GM12864 (cell line): ENCODE results near the gene SMPD3.
A peak's percentile ranks its signal among the peaks of the same experiment; 100 is the strongest.

ENCODE experiments used
- DNase-seq: peaks from one replicate; pipeline ENCODE4 v3.0.0-alpha.2; 2011; ENCODE audit warnings: low read depth
- H3K4me3 ChIP-seq: 2 replicates; pipeline ENCODE4 v1.5.1; 2011; ENCODE audit warnings: mild to moderate bottlenecking, low read depth, low read length, control low read depth
- TF ChIP-seq, protein P1 (sequence below): IDR thresholded peaks from 2 replicates; pipeline ENCODE4 v1.5.1; 2011; ENCODE audit warnings: low read depth, mild to moderate bottlenecking, moderate library complexity, low read length, control low read depth, inconsistent platforms; ENCODE audit errors: missing control alignments

Gene SMPD3

DNA sequence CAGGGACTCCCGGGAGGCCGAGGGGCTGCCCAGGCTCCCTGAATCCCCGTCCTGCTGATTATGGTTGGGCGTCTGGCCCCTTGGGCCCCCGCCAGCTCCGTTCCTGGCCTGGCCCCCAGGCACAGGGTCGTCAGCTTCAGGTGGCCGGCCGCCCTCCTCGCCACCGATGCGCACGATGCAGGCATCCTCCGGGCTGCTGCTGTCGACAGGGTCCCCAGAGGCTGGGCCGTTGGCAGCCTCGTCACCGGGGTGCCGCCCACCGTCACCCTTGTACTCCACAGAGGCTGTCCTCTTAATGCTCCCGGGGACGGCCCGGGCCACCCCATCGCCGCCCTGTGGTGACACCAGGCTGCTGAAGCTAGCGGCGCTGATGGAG is 77.0 kb downstream of the SMPD3 start:
- H3K4me3 ChIP-seq = no peak overlapping the region
- TF ChIP-seq, protein P1, sequence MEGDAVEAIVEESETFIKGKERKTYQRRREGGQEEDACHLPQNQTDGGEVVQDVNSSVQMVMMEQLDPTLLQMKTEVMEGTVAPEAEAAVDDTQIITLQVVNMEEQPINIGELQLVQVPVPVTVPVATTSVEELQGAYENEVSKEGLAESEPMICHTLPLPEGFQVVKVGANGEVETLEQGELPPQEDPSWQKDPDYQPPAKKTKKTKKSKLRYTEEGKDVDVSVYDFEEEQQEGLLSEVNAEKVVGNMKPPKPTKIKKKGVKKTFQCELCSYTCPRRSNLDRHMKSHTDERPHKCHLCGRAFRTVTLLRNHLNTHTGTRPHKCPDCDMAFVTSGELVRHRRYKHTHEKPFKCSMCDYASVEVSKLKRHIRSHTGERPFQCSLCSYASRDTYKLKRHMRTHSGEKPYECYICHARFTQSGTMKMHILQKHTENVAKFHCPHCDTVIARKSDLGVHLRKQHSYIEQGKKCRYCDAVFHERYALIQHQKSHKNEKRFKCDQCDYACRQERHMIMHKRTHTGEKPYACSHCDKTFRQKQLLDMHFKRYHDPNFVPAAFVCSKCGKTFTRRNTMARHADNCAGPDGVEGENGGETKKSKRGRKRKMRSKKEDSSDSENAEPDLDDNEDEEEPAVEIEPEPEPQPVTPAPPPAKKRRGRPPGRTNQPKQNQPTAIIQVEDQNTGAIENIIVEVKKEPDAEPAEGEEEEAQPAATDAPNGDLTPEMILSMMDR = no peak
- no peak for DNase-seq

GRCh38 chr16:68370581-68371275 is 77.6 kb downstream of the SMPD3 start:
- DNase-seq = no peak
- TF ChIP-seq, protein P1 = no peak

GRCh38 chr16:68369697-68370580 is 78.4 kb downstream of the SMPD3 start:
- H3K4me3 ChIP-seq = no peak overlapping the region
- TF ChIP-seq, protein P1 = no peak
- peak; percentile 53 for DNase-seq

More at GRCh38 chr16:68370581-68371275, 77.6 kb downstream of the SMPD3 start:
- H3K4me3 ChIP-seq = no peak overlapping the region

DNA sequence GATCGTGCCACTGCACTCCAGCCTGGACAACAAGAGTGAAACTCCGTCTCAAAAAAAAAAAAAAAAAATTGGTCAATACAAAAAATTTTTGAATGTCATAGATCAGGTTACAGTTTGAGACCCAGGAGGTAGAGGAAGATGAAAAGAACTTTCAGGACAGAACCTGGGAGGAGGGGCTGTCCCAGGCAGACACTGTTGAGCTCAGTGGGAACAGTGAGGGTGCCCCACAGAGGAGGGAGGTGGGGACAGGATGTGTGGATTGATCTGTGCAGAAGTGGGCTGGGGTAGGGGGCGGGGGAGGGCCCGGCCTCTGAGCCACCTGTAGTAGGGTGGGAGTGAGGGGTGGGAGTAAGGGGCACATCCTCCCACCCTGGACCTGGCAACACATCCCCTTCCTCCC is 79.1 kb downstream of the SMPD3 start:
- TF ChIP-seq, protein P1 = no peak
- no peak for DNase-seq
- H3K4me3 ChIP-seq = no peak overlapping the region

DNA sequence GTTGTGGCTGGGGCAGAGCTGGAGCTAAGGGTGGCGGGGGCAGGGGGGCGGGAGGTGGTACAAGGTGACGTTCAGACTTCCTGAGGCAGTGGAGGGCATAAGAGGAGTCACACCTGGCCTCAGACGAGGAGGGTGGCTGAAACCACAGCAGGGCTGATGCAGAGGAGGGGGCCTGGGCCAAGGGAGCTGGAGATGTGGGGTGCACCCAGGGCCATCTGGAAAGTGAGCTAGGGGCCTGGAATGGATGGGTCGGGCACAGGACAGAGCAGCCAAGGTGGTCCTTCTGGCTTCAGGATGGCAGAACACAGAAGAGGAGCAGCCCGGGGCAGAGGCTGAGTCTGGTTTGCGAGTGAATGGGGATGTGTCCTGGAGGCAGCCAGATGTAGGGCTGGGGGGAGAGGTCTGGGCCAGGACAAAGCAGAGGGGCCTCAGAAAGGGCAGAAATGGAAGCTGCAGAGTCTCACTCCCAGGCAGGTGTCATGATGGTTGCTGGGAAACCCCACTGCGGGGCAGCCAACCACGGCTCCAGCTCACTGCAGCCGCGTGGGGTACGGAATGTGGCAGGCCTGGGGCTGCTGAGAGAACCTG is 79.9 kb downstream of the SMPD3 start:
- H3K4me3 ChIP-seq = no peak overlapping the region
- TF ChIP-seq, protein P1 = no peak
- DNase-seq = peak; percentile 30

- no peak for DNase-seq
- TF ChIP-seq, protein P1 = no peak
- no peak overlapping the region for H3K4me3 ChIP-seq
Observed at GRCh38 chr16:68367891-68368290, 80.4 kb downstream of the SMPD3 start.
